Loucy (cell line): ENCODE results near the gene ANKRD55.

Experiments used
- H2AFZ ChIP-seq: fragments of 200-600 bp; sonication (generic); 2 replicates; pipeline ENCODE4 v1.6.0; 2016; ENCODE audit warnings: antibody characterized with exemption, mild to moderate bottlenecking, low read length, moderate library complexity
- H3F3A ChIP-seq: fragments of 200-600 bp; 2 replicates; pipeline ENCODE4 v1.6.0; 2016; ENCODE audit warnings: antibody characterized with exemption, low read depth, mild to moderate bottlenecking
- H3K27me3 ChIP-seq: fragments of 200-600 bp; sonication (generic); 2 replicates; pipeline ENCODE4 v1.6.1; 2014; ENCODE audit warnings: low read length, mild to moderate bottlenecking; ENCODE audit not compliant: insufficient read depth, poor library complexity, severe bottlenecking
- H3K36me3 ChIP-seq: fragments of 200-600 bp; sonication (generic); 2 replicates; pipeline ENCODE4 v1.6.1; 2016; ENCODE audit warnings: low read length; ENCODE audit not compliant: insufficient read depth
- H3K4me1 ChIP-seq: fragments of 200-600 bp; sonication (generic); 2 replicates; pipeline ENCODE4 v1.5.1; 2014; ENCODE audit warnings: low read length, mild to moderate bottlenecking; ENCODE audit not compliant: insufficient read depth, poor library complexity, severe bottlenecking
- H3K4me2 ChIP-seq: fragments of 200-600 bp; sonication (generic); 2 replicates; pipeline ENCODE4 v1.6.0; 2014; ENCODE audit warnings: antibody characterized with exemption, low read length, low read depth, mild to moderate bottlenecking; ENCODE audit not compliant: poor library complexity, severe bottlenecking
- H3K4me3 ChIP-seq: fragments of 200-600 bp; sonication (generic); 2 replicates; pipeline ENCODE4 v1.5.1; 2014; ENCODE audit warnings: low read length, mild to moderate bottlenecking, mixed read lengths; ENCODE audit not compliant: poor library complexity, severe bottlenecking
- H3K79me2 ChIP-seq: fragments of 200-600 bp; sonication (generic); 2 replicates; pipeline ENCODE4 v1.6.1; 2014; ENCODE audit warnings: low read length; ENCODE audit not compliant: insufficient read depth
- H3K9ac ChIP-seq: fragments of 200-600 bp; sonication (generic); 2 replicates; pipeline ENCODE4 v1.6.0; 2014; ENCODE audit warnings: mild to moderate bottlenecking, low read depth, low read length, moderate library complexity; ENCODE audit not compliant: poor library complexity, severe bottlenecking
- H3K9me2 ChIP-seq: fragments of 200-600 bp; sonication (generic); replicated peaks from 2 replicates; pipeline ENCODE4 v1.6.1; 2016; ENCODE audit warnings: low read depth, low read length, mixed read lengths
- H3K9me3 ChIP-seq: fragments of 200-600 bp; sonication (generic); 2 replicates; pipeline ENCODE4 v1.6.1; 2014; ENCODE audit warnings: mild to moderate bottlenecking, antibody characterized with exemption, low read length, low read depth; ENCODE audit not compliant: insufficient read depth
- H4K20me1 ChIP-seq: fragments of 200-600 bp; sonication (generic); 2 replicates; pipeline ENCODE4 v1.6.0; 2014; ENCODE audit warnings: antibody characterized with exemption, low read length, mild to moderate bottlenecking; ENCODE audit not compliant: insufficient read depth, poor library complexity, severe bottlenecking
- EZH2phosphoT487 ChIP-seq: fragments of 200-600 bp; IDR thresholded peaks from 2 replicates; pipeline ENCODE4 v1.6.1; 2018; ENCODE audit warnings: antibody characterized with exemption, mild to moderate bottlenecking, moderate library complexity, borderline replicate concordance
- TF ChIP-seq, protein P1 (sequence below): fragments of 200-600 bp; sonication (generic); conservative IDR thresholded peaks from 2 replicates; pipeline ENCODE4 v1.5.1; 2014; ENCODE audit warnings: mild to moderate bottlenecking, antibody characterized with exemption, low read length

ANKRD55 gene

GRCh38 chr5:56142614-56143372 is 90.3 kb downstream of the ANKRD55 start:
- TF ChIP-seq EZH2phosphoT487, result no peak
- TF ChIP-seq, protein P1, sequence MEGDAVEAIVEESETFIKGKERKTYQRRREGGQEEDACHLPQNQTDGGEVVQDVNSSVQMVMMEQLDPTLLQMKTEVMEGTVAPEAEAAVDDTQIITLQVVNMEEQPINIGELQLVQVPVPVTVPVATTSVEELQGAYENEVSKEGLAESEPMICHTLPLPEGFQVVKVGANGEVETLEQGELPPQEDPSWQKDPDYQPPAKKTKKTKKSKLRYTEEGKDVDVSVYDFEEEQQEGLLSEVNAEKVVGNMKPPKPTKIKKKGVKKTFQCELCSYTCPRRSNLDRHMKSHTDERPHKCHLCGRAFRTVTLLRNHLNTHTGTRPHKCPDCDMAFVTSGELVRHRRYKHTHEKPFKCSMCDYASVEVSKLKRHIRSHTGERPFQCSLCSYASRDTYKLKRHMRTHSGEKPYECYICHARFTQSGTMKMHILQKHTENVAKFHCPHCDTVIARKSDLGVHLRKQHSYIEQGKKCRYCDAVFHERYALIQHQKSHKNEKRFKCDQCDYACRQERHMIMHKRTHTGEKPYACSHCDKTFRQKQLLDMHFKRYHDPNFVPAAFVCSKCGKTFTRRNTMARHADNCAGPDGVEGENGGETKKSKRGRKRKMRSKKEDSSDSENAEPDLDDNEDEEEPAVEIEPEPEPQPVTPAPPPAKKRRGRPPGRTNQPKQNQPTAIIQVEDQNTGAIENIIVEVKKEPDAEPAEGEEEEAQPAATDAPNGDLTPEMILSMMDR, result no peak
- Histone ChIP-seq H3K4me3 (no peak overlapping the region), H3K36me3 (no peaks in the 10 kb centered on the region), H3K27me3 (no peaks in the 10 kb centered on the region), H3K9ac (no peak overlapping the region), H3K79me2 (no peaks in the 10 kb centered on the region), H4K20me1 (no peaks in the 10 kb centered on the region), H3K9me2 (no peaks in the 10 kb centered on the region), H3K4me1 (no peaks in the 10 kb centered on the region), H3K4me2 (no peak overlapping the region), H2AFZ (no peak overlapping the region), H3K9me3 (no peaks in the 10 kb centered on the region), H3F3A (no peaks in the 10 kb centered on the region)

DNA sequence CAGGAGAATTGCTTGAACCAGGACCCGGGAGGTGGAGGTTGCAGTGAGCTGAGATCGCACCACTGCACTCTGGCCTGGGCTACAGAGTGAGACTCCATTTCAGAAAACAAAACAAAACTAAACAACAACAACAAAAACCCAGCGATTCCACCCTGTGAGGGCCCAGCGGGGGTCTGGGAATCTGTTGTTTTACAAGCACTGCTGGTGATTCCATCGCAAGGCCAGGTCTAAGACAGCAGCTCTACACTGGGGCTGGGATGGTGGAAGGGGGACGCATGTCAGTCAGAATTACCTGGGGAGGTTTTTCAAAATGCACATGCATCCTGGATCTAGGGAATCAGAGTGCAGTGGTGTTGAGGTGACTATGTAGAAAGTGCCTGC is 90.9 kb downstream of the ANKRD55 start:
- H3K27me3 ChIP-seq, result no peaks in the 10 kb centered on the region
- no peaks in the 10 kb centered on the region for H4K20me1 ChIP-seq
- H3K4me2 ChIP-seq, result no peak overlapping the region
- H3K79me2 ChIP-seq, result no peaks in the 10 kb centered on the region
- H2AFZ ChIP-seq, result no peak overlapping the region
- no peaks in the 10 kb centered on the region for H3K9me2 ChIP-seq
- TF ChIP-seq EZH2phosphoT487, result no peak
- TF ChIP-seq, protein P1, result no peak
- H3F3A ChIP-seq, result no peaks in the 10 kb centered on the region
- no peaks in the 10 kb centered on the region for H3K9me3 ChIP-seq
- no peak overlapping the region for H3K4me3 ChIP-seq
- no peaks in the 10 kb centered on the region for H3K36me3 ChIP-seq
- no peaks in the 10 kb centered on the region for H3K4me1 ChIP-seq
- no peak overlapping the region for H3K9ac ChIP-seq

DNA sequence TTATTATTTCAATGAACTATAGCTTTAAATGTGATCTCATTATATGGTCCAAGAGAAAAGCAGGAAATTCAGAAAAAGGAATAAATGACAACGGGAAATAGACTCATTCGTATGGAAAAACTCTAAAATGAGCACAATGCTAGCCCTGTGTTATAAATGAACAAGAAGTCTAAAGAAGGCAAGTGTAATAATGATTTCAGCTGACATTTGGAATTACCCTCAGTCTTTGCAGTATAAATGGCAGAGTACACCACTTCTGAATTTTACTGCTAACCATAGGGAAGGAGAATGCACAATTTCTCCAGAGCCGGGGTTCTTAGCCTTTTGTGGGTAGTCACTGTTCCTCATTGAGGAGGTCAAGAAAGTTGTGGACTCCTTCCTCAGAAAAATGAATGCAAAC is 93.1 kb downstream of the ANKRD55 start:
- no peaks in the 10 kb centered on the region for H3K4me1 ChIP-seq
- H3K9ac ChIP-seq, result no peak overlapping the region
- H3K4me2 ChIP-seq, result no peak overlapping the region
- H3K9me2 ChIP-seq, result no peaks in the 10 kb centered on the region
- H3K36me3 ChIP-seq, result no peaks in the 10 kb centered on the region
- no peak overlapping the region for H3K4me3 ChIP-seq
- no peaks in the 10 kb centered on the region for H3K27me3 ChIP-seq
- H4K20me1 ChIP-seq, result no peaks in the 10 kb centered on the region
- H3F3A ChIP-seq, result no peaks in the 10 kb centered on the region
- H3K79me2 ChIP-seq, result no peaks in the 10 kb centered on the region
- H3K9me3 ChIP-seq, result no peaks in the 10 kb centered on the region
- H2AFZ ChIP-seq, result no peak overlapping the region
- TF ChIP-seq, protein P1, result no peak
- no peak for TF ChIP-seq EZH2phosphoT487
